Stimulated activated naive B cell treated with anti-CD40 and anti-IgM and Interleukin-4, amounts not matched to agents 10 μg/mL and 1 μg/mL and 100 μg/mL, for 72 hours (primary cell): Measurements from ENCODE around the gene SNX13.

Source experiments
- ATAC-seq, 2 donors: fragments of 150-1000 bp; cut with Tn5 transposase; replicated peaks; 2 replicates each; pipeline ENCODE4 v1.10.0; 2021; ENCODE audit warnings: moderate library complexity in 1 of 2
- DNase-seq: peaks from one replicate; pipeline ENCODE4 v3.0.0; 2021
- H3K27ac Mint-ChIP-seq: one replicate; pipeline ENCODE4 v1.8.0; 2022; ENCODE audit warnings: mild to moderate bottlenecking, mixed read lengths
- H3K27me3 Mint-ChIP-seq, 2 donors: one replicate each; pipeline ENCODE4 v1.8.0; 2022; ENCODE audit warnings: mixed read lengths in 2 of 2
- H3K36me3 Mint-ChIP-seq, 2 donors: one replicate each; pipeline ENCODE4 v1.8.0; 2022; ENCODE audit warnings: mixed read lengths in 2 of 2, mild to moderate bottlenecking in 1 of 2
- H3K4me1 Mint-ChIP-seq, 2 donors: one replicate each; pipeline ENCODE4 v1.8.0; 2022; ENCODE audit warnings: mixed read lengths in 2 of 2, mild to moderate bottlenecking in 1 of 2
- H3K4me3 Mint-ChIP-seq, 2 donors: one replicate each; pipeline ENCODE4 v1.8.0; 2022; ENCODE audit warnings: mild to moderate bottlenecking in 2 of 2, mixed read lengths in 2 of 2, moderate library complexity in 1 of 2
- H3K9me3 Mint-ChIP-seq, 2 donors: one replicate each; pipeline ENCODE4 v1.8.0; 2022; ENCODE audit warnings: mixed read lengths in 2 of 2, mild to moderate bottlenecking in 1 of 2

Gene SNX13

GRCh38 chr7:17745610-17746009, 194.7 kb downstream of the SNX13 start:
- DNase-seq (no peak), ATAC-seq (peak; percentile 91 to 98)
- H3K4me1 Mint-ChIP-seq: peaks cover 6 to 14% of the 10 kb centered on the region in 2 donors
- peaks cover 0 to 1% of the 10 kb centered on the region in 2 donors for H3K9me3 Mint-ChIP-seq
- H3K27me3 Mint-ChIP-seq: no peaks in the 10 kb centered on the region
- H3K27ac Mint-ChIP-seq: no peak overlapping the region
- H3K36me3 Mint-ChIP-seq: no peaks in the 10 kb centered on the region
- no peak overlapping the region for H3K4me3 Mint-ChIP-seq

- Mint-ChIP-seq H3K9me3 (peaks cover 0 to 5% of the 10 kb centered on the region in 2 donors), H3K4me3 (no peak overlapping the region), H3K27me3 (peaks cover 3 to 4% of the 10 kb centered on the region in 2 donors)
Observed at GRCh38 chr7:17743316-17743715, 197.0 kb downstream of the SNX13 start.

GRCh38 chr7:17741426-17741825, 198.9 kb downstream of the SNX13 start:
- Mint-ChIP-seq H3K9me3 (peaks cover 0 to 5% of the 10 kb centered on the region in 2 donors), H3K4me3 (no peak overlapping the region), H3K36me3 (no peaks in the 10 kb centered on the region), H3K27me3 (peaks cover 4 to 14% of the 10 kb centered on the region in 2 donors), H3K4me1 (peaks cover 6 to 14% of the 10 kb centered on the region in 2 donors), H3K27ac (no peak overlapping the region)
- DNase-seq (no peak), ATAC-seq (no peak)

More at GRCh38 chr7:17743316-17743715, 197.0 kb downstream of the SNX13 start:
- no peaks in the 10 kb centered on the region for H3K36me3 Mint-ChIP-seq
- peaks cover 6 to 14% of the 10 kb centered on the region in 2 donors for H3K4me1 Mint-ChIP-seq
- no peak overlapping the region for H3K27ac Mint-ChIP-seq
- DNase-seq (no peak), ATAC-seq (no peak)
